HEK293 (cell line): ENCODE data around the gene CDH18.

Experiments used
- CTCF ChIA-PET: fragments of 350-600 bp; formaldehyde crosslinking; extraction: SDS; loops from one replicate; lab custom pipeline; 2021; ENCODE audit warnings: antibody characterized with exemption; lab: Yijun Ruan, JAX
- POLR2A ChIA-PET: fragments of 300-600 bp; formaldehyde crosslinking; extraction: SDS; loops from one replicate; lab custom pipeline; 2020; ENCODE audit warnings: antibody characterized with exemption, inconsistent platforms; lab: Yijun Ruan, JAX
- H3K27ac ChIP-seq: fragments of 200-500 bp; sonication (Bioruptor generic); 2 replicates; pipeline ENCODE4 v1.5.1; 2014; ENCODE audit warnings: low read depth, low read length, control low read depth, inconsistent platforms; ENCODE audit errors: extremely low read depth
- H3K36me3 ChIP-seq, 2 experiments: fragments of 200-500 bp in 1 of 2; sonication (Bioruptor generic) in 1 of 2; 1 replicate in 1 of 2; 2 replicates in 1 of 2; pipeline ENCODE4 v1.5.1; 2014 to 2017; ENCODE audit warnings: inconsistent platforms in 2 of 2, low read length in 2 of 2; ENCODE audit not compliant: control insufficient read depth in 2 of 2, insufficient read depth in 1 of 2
- H3K4me1 ChIP-seq: fragments of 200-500 bp; sonication (Bioruptor generic); 2 replicates; pipeline ENCODE4 v1.5.1; 2014; ENCODE audit warnings: mild to moderate bottlenecking, low read length, inconsistent platforms; ENCODE audit not compliant: control insufficient read depth, insufficient read depth
- H3K4me3 ChIP-seq: 2 replicates; pipeline ENCODE4 v1.5.1; 2011; ENCODE audit warnings: low read depth, mild to moderate bottlenecking, control low read depth, low read length, moderate library complexity
- H3K9me3 ChIP-seq: fragments of 200-500 bp; sonication (Bioruptor generic); 2 replicates; pipeline ENCODE4 v1.5.1; 2014; ENCODE audit warnings: low read depth, low read length, inconsistent platforms; ENCODE audit not compliant: control insufficient read depth, insufficient read depth
- AEBP2 ChIP-seq: fragments of 450-650 bp; formaldehyde crosslinking; IDR thresholded peaks from 2 replicates; pipeline ENCODE4 v1.5.1; 2016; ENCODE audit warnings: missing biosample characterization, missing genetic modification characterization, borderline replicate concordance
- HOXA7 ChIP-seq: sonication (generic); formaldehyde crosslinking; IDR thresholded peaks from 2 replicates; pipeline ENCODE4 v1.8.1; 2022; ENCODE audit warnings: missing genetic modification reagents, borderline replicate concordance
- KLF1 ChIP-seq: fragments of 450-650 bp; formaldehyde crosslinking; IDR thresholded peaks from 2 replicates; pipeline ENCODE4 v1.5.1; 2016; ENCODE audit warnings: missing biosample characterization, missing genetic modification characterization
- ZBTB11 ChIP-seq: fragments of 450-650 bp; formaldehyde crosslinking; conservative IDR thresholded peaks from 2 replicates; pipeline ENCODE4 v1.5.1; 2016; ENCODE audit warnings: low read depth, missing biosample characterization, missing genetic modification characterization
- ZBTB44 ChIP-seq: fragments of 450-650 bp; IDR thresholded peaks from 2 replicates; pipeline ENCODE4 v1.5.1; 2018; ENCODE audit warnings: missing biosample characterization, mild to moderate bottlenecking, missing genetic modification characterization
- ZNF341 ChIP-seq: fragments of 450-650 bp; formaldehyde crosslinking; IDR thresholded peaks from 2 replicates; pipeline ENCODE4; 2016; ENCODE audit warnings: low read depth, missing biosample characterization, missing genetic modification characterization
- ZNF350 ChIP-seq: fragments of 450-650 bp; formaldehyde crosslinking; IDR thresholded peaks from 2 replicates; pipeline ENCODE4 v1.5.0; 2017; ENCODE audit warnings: missing biosample characterization, mild to moderate bottlenecking, missing genetic modification characterization
- ZNF391 ChIP-seq: fragments of 450-650 bp; formaldehyde crosslinking; IDR thresholded peaks from 2 replicates; pipeline ENCODE4 v1.5.1; 2016; ENCODE audit warnings: low read depth, missing biosample characterization, missing genetic modification characterization, borderline replicate concordance
- ZNF624 ChIP-seq: fragments of 450-650 bp; formaldehyde crosslinking; IDR thresholded peaks from 2 replicates; pipeline ENCODE4 v1.5.1; 2017; ENCODE audit warnings: missing biosample characterization, missing genetic modification characterization
- ZNF776 ChIP-seq: fragments of 450-650 bp; formaldehyde crosslinking; IDR thresholded peaks from 2 replicates; pipeline ENCODE4 v1.5.0; 2017; ENCODE audit warnings: missing biosample characterization, missing genetic modification characterization, borderline replicate concordance
- TF ChIP-seq, protein P1 (sequence below): fragments of 450-650 bp; formaldehyde crosslinking; IDR thresholded peaks from 2 replicates; pipeline ENCODE4 v1.5.1; 2016; ENCODE audit warnings: missing biosample characterization, missing genetic modification characterization
- TF ChIP-seq, protein P2 (sequence below): fragments of 450-650 bp; formaldehyde crosslinking; IDR thresholded peaks from 2 replicates; pipeline ENCODE4 v1.5.1; 2016; ENCODE audit warnings: missing biosample characterization, missing genetic modification characterization, borderline replicate concordance

CDH18 gene

DNA sequence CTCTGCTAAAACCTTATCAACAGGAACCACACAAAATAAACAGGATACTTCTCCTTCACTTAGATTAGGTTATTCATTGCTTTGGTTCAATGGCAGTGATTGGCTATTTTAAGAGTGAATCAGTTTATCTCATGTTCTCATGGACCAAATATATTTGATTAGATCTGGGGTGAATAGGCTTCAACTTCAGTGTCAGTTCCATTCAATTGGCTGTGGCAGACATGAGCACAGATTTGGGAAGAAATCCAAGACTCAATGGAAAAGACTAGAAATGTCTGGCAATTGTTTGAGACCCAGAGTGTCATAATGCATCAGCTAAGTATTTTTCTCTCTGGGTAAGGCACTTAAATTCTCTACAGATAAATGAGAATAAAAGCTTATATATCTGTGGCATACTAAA, 37.1 kb downstream of the CDH18 start:
- Histone ChIP-seq H3K36me3 (no peaks in the 10 kb centered on the region), H3K9me3 (no peaks in the 10 kb centered on the region), H3K4me1 (no peaks in the 10 kb centered on the region), H3K4me3 (no peak overlapping the region), H3K27ac (no peak overlapping the region)
- ChIA-PET POLR2A (no interaction called here), CTCF (no interaction called here)
- no peak for TF ChIP-seq ZNF391 (tag by site-specific recombination)
- no peak for TF ChIP-seq ZBTB11 (tag by site-specific recombination)
- TF ChIP-seq, all 188 proteins: peak for 0

GRCh38 chr5:19940192-19940591, 47.8 kb downstream of the CDH18 start:
- ChIA-PET POLR2A (no interaction called here), CTCF (no interaction called here)
- Histone ChIP-seq H3K4me3 (no peak overlapping the region), H3K36me3 (no peaks in the 10 kb centered on the region), H3K4me1 (no peaks in the 10 kb centered on the region), H3K9me3 (no peaks in the 10 kb centered on the region), H3K27ac (no peak overlapping the region)
- TF ChIP-seq, protein P1, sequence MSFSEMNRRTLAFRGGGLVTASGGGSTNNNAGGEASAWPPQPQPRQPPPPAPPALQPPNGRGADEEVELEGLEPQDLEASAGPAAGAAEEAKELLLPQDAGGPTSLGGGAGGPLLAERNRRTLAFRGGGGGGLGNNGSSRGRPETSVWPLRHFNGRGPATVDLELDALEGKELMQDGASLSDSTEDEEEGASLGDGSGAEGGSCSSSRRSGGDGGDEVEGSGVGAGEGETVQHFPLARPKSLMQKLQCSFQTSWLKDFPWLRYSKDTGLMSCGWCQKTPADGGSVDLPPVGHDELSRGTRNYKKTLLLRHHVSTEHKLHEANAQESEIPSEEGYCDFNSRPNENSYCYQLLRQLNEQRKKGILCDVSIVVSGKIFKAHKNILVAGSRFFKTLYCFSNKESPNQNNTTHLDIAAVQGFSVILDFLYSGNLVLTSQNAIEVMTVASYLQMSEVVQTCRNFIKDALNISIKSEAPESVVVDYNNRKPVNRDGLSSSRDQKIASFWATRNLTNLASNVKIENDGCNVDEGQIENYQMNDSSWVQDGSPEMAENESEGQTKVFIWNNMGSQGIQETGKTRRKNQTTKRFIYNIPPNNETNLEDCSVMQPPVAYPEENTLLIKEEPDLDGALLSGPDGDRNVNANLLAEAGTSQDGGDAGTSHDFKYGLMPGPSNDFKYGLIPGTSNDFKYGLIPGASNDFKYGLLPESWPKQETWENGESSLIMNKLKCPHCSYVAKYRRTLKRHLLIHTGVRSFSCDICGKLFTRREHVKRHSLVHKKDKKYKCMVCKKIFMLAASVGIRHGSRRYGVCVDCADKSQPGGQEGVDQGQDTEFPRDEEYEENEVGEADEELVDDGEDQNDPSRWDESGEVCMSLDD (tag by site-specific recombination): no peak

DNA sequence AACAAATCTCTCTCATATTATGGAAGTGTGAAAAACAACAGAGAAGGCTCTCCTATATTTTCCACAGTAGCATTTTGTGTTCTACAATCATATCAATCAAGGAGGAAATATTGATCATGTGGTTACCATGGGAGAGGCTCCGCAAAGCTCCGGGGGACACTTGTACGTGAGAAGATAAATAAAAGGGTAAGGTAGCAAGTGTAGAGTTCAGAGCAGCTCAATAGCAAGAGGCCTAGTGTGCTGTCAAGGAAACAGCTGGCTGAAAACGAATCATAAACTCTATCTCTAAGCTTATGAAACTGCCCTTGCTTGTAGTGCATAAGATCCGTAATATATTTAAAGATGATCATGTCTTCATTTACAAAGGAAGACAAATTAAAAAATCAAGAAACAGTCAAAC, 57.5 kb downstream of the CDH18 start:
- TF ChIP-seq KLF1 (no peak), ZNF341 (tag by site-specific recombination) (no peak), HOXA7 (CRISPR knock-in tag) (no peak), ZNF776 (no peak), ZNF350 (tag by site-specific recombination) (no peak), AEBP2 (tag by site-specific recombination) (no peak), ZBTB44 (no peak), ZNF624 (tag by site-specific recombination) (no peak)
- TF ChIP-seq, protein P2, sequence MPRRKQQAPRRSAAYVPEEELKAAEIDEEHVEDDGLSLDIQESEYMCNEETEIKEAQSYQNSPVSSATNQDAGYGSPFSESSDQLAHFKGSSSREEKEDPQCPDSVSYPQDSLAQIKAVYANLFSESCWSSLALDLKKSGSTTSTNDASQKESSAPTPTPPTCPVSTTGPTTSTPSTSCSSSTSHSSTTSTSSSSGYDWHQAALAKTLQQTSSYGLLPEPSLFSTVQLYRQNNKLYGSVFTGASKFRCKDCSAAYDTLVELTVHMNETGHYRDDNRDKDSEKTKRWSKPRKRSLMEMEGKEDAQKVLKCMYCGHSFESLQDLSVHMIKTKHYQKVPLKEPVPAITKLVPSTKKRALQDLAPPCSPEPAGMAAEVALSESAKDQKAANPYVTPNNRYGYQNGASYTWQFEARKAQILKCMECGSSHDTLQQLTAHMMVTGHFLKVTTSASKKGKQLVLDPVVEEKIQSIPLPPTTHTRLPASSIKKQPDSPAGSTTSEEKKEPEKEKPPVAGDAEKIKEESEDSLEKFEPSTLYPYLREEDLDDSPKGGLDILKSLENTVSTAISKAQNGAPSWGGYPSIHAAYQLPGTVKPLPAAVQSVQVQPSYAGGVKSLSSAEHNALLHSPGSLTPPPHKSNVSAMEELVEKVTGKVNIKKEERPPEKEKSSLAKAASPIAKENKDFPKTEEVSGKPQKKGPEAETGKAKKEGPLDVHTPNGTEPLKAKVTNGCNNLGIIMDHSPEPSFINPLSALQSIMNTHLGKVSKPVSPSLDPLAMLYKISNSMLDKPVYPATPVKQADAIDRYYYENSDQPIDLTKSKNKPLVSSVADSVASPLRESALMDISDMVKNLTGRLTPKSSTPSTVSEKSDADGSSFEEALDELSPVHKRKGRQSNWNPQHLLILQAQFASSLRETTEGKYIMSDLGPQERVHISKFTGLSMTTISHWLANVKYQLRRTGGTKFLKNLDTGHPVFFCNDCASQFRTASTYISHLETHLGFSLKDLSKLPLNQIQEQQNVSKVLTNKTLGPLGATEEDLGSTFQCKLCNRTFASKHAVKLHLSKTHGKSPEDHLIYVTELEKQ: no peak
- ChIA-PET POLR2A (no interaction called here), CTCF (no interaction called here)
- Histone ChIP-seq H3K4me1 (no peaks in the 10 kb centered on the region), H3K9me3 (no peaks in the 10 kb centered on the region), H3K4me3 (no peak overlapping the region), H3K36me3 (no peaks in the 10 kb centered on the region), H3K27ac (no peak overlapping the region)
